HCT116 (cell line): Measurements from ENCODE around the gene AADAC. TPM values are rescaled to one million over a fixed set of nuclear protein-coding genes. Genes with fewer than 3 reads are reported as not detected.

Source experiments
- ATAC-seq: fragments of 200-7000 bp; cut with Tn5 transposase; 2 replicates; pipeline ENCODE4 v1.9.1; 2020; ENCODE audit warnings: mild to moderate bottlenecking, moderate library complexity
- BruUV-seq: library from RNA; stranded (reverse); fragments of 400-500 nt; replicated peaks from 2 replicates; lab custom pipeline; 2021; lab: Mats Ljungman, UMichigan
- CTCF ChIA-PET: fragments of 300-600 bp; sonication (Branson Sonifier 250); formaldehyde crosslinking; loops from one replicate; lab custom pipeline; 2021; ENCODE audit warnings: antibody characterized with exemption; lab: Charles Lee
- POLR2A ChIA-PET: fragments of 300-600, 350-600 bp; sonication (Branson Sonifier 250); formaldehyde crosslinking; loops from one replicate; lab custom pipeline; 2021; ENCODE audit warnings: antibody characterized with exemption; lab: Charles Lee
- RAD21 ChIA-PET, 2 experiments: fragments of 300-600 bp; sonication (Branson Sonifier 250); formaldehyde crosslinking; loops; one replicate each; lab custom pipeline; 2023; ENCODE audit warnings: low total read pairs in 2 of 2; ENCODE audit not compliant: uncharacterized antibody in 2 of 2, unreplicated experiment in 2 of 2, low non-redundant PET in 1 of 2; lab: Charles Lee
- DNase-seq: peaks from one replicate; pipeline ENCODE4 v3.0.0-alpha.2; 2010; ENCODE audit warnings: low read depth, low spot score
- H2AFZ ChIP-seq: fragments of 200-600 bp; shearing (Covaris generic), sonication (generic); 2 replicates; pipeline ENCODE4 v1.6.1; 2017; ENCODE audit warnings: low read depth, mixed run types, mixed read lengths, antibody characterized with exemption, low read length; ENCODE audit not compliant: poor library complexity, severe bottlenecking
- H3K27ac ChIP-seq: 2 replicates; pipeline ENCODE4 v1.5.1; 2012; ENCODE audit warnings: low read depth, low read length
- H3K27me3 ChIP-seq: fragments of 200-600 bp; sonication (generic); 2 replicates; pipeline ENCODE4 v1.6.1; 2016; ENCODE audit warnings: mixed run types, low read length, mixed read lengths; ENCODE audit not compliant: insufficient read depth
- H3K36me3 ChIP-seq, 2 experiments: fragments of 200-500 bp in 1 of 2; fragments of 200-600 bp in 1 of 2; sonication (Bioruptor generic) in 1 of 2; sonication (generic) in 1 of 2; 2 replicates each; pipeline versions ENCODE4 v1.5.1 to v1.6.1; 2014 to 2016; ENCODE audit warnings: low read length in 2 of 2, inconsistent platforms in 1 of 2, mixed read lengths in 1 of 2, mixed run types in 1 of 2; ENCODE audit not compliant: insufficient read depth in 2 of 2, control insufficient read depth in 1 of 2
- H3K4me1 ChIP-seq, 2 experiments: fragments of 200-600 bp in 1 of 2; sonication (generic) in 1 of 2; 2 replicates each; pipeline versions ENCODE4 v1.5.1 to v1.6.1; 2012 to 2017; ENCODE audit warnings: low read length in 2 of 2, inconsistent platforms in 1 of 2, mild to moderate bottlenecking in 1 of 2, mixed read lengths in 1 of 2, mixed run types in 1 of 2, moderate library complexity in 1 of 2; ENCODE audit not compliant: insufficient read depth in 2 of 2, control insufficient read depth in 1 of 2
- H3K4me2 ChIP-seq: fragments of 200-600 bp; sonication (generic); 2 replicates; pipeline ENCODE4 v1.6.1; 2017; ENCODE audit warnings: mixed run types, low read length, mixed read lengths
- H3K4me3 ChIP-seq, 2 experiments: fragments of 200-600 bp in 1 of 2; sonication (generic) in 1 of 2; replicated peaks in 1 of 2; 2 replicates each; pipeline ENCODE4 v1.5.1; 2011 to 2016; ENCODE audit warnings: low read length in 2 of 2, control low read depth in 1 of 2, low read depth in 1 of 2, mild to moderate bottlenecking in 1 of 2, mixed read lengths in 1 of 2, mixed run types in 1 of 2
- H3K79me2 ChIP-seq: fragments of 200-600 bp; sonication (generic); 2 replicates; pipeline ENCODE4 v1.6.1; 2017; ENCODE audit warnings: mild to moderate bottlenecking, mixed run types, low read length, moderate library complexity, mixed read lengths; ENCODE audit not compliant: insufficient read depth
- H3K9ac ChIP-seq: fragments of 200-600 bp; sonication (generic); 2 replicates; pipeline ENCODE4 v1.6.1; 2016; ENCODE audit warnings: low read length, mixed read lengths
- H3K9me2 ChIP-seq: fragments of 200-600 bp; sonication (generic), shearing (Covaris generic); 2 replicates; pipeline ENCODE4 v1.6.1; 2017; ENCODE audit warnings: mixed run types, mild to moderate bottlenecking, moderate library complexity; ENCODE audit not compliant: insufficient read depth
- H3K9me3 ChIP-seq, 2 experiments: fragments of 200-500 bp in 1 of 2; fragments of 200-600 bp in 1 of 2; sonication (Bioruptor generic) in 1 of 2; sonication (generic) in 1 of 2; 2 replicates each; pipeline ENCODE4 v1.6.1; 2014 to 2017; ENCODE audit warnings: low read length in 2 of 2, mixed read lengths in 2 of 2, inconsistent platforms in 1 of 2, low read depth in 1 of 2, mild to moderate bottlenecking in 1 of 2, mixed run types in 1 of 2, moderate library complexity in 1 of 2; ENCODE audit not compliant: control insufficient read depth in 1 of 2, insufficient read depth in 1 of 2
- H4K20me1 ChIP-seq: fragments of 200-600 bp; sonication (generic), shearing (Covaris generic); 2 replicates; pipeline ENCODE4 v1.6.1; 2017; ENCODE audit warnings: mixed run types, mild to moderate bottlenecking, moderate library complexity; ENCODE audit not compliant: insufficient read depth
- CBX3 ChIP-seq: IDR thresholded peaks from 2 replicates; pipeline ENCODE4 v1.6.1; 2012; ENCODE audit warnings: low read depth
- CEBPB ChIP-seq: IDR thresholded peaks from 2 replicates; pipeline ENCODE4 v1.6.1; 2012; ENCODE audit warnings: low read depth
- ELF1 ChIP-seq: IDR thresholded peaks from 2 replicates; pipeline ENCODE4 v1.6.1; 2012; ENCODE audit warnings: low read depth, borderline replicate concordance
- EZH2 ChIP-seq: fragments of 200-600 bp; sonication (generic); IDR thresholded peaks from 2 replicates; pipeline ENCODE4 v1.6.1; 2017; ENCODE audit warnings: antibody characterized with exemption, mixed run types
- EZH2phosphoT487 ChIP-seq: fragments of 200-600 bp; IDR thresholded peaks from 2 replicates; pipeline ENCODE4 v1.6.1; 2018; ENCODE audit warnings: antibody characterized with exemption, borderline replicate concordance
- POLR2A ChIP-seq: IDR thresholded peaks from 2 replicates; pipeline ENCODE4 v1.7.0; 2011; ENCODE audit warnings: borderline replicate concordance; ENCODE audit not compliant: insufficient read depth, insufficient read length; ENCODE audit errors: extremely low read depth
- POLR2AphosphoS5 ChIP-seq: IDR thresholded peaks from 2 replicates; pipeline ENCODE4 v1.6.1; 2011; ENCODE audit warnings: mild to moderate bottlenecking, low read depth, low read length, moderate library complexity
- SIN3A ChIP-seq: IDR thresholded peaks from 2 replicates; pipeline ENCODE4 v1.6.1; 2012; ENCODE audit warnings: low read depth
- SRF ChIP-seq: IDR thresholded peaks from 2 replicates; pipeline ENCODE4 v1.6.1; 2012; ENCODE audit warnings: low read depth
- TCF7L2 ChIP-seq: IDR thresholded peaks from 2 replicates; pipeline ENCODE4 v1.7.0; 2011; ENCODE audit warnings: borderline replicate concordance, inconsistent platforms; ENCODE audit not compliant: insufficient read depth, insufficient read length; ENCODE audit errors: extremely low read depth
- ZFX ChIP-seq: fragments of 450-650 bp; IDR thresholded peaks from 2 replicates; pipeline ENCODE4 v1.6.1; 2017
- ZNF274 ChIP-seq: fragments of 200-500 bp; sonication (Bioruptor generic); IDR thresholded peaks from 2 replicates; pipeline ENCODE4 v1.6.1; 2014; ENCODE audit warnings: mild to moderate bottlenecking, low read depth, low read length, inconsistent platforms
- intact Hi-C: fragments of 100-400 bp; cut with micrococcal nuclease; formaldehyde crosslinking; loops from 2 replicates; pipeline ENCODE4 v1.10.0; 2022
- total RNA-seq: library from RNA; stranded (reverse); gene quantifications from one replicate; pipeline ENCODE4 v1.2.1, GENCODE V29; 2021; ENCODE audit not compliant: unreplicated experiment
- TF ChIP-seq, protein P1 (sequence below): IDR thresholded peaks from 2 replicates; pipeline ENCODE4 v1.6.1; 2012; ENCODE audit warnings: low read depth
- TF ChIP-seq, protein P2 (sequence below): IDR thresholded peaks from 2 replicates; pipeline ENCODE4 v1.6.1; 2011; ENCODE audit warnings: mild to moderate bottlenecking, low read length, moderate library complexity; ENCODE audit not compliant: insufficient replicate concordance; ENCODE audit errors: extremely low read depth
- TF ChIP-seq, protein P3 (sequence below): IDR thresholded peaks from 2 replicates; pipeline ENCODE4 v1.6.1; 2012
- TF ChIP-seq, protein P4 (sequence below): IDR thresholded peaks from 2 replicates; pipeline ENCODE4 v1.6.1; 2012
- TF ChIP-seq, protein P5 (sequence below), 3 experiments: fragments of 200-600 bp in 1 of 3; sonication (generic) in 1 of 3; IDR thresholded peaks in 2 of 3; conservative IDR thresholded peaks in 1 of 3; 2 replicates each; pipeline ENCODE4 v1.5.1; 2012 to 2017; ENCODE audit warnings: low read depth in 2 of 3, low read length in 2 of 3, antibody characterized with exemption in 1 of 3, borderline replicate concordance in 1 of 3, control low read depth in 1 of 3, mild to moderate bottlenecking in 1 of 3, mixed read lengths in 1 of 3, mixed run types in 1 of 3, moderate library complexity in 1 of 3; ENCODE audit not compliant: insufficient read depth in 1 of 3

Gene AADAC
- total RNA-seq, 1 experiment from 2014 or later, result 3.8 TPM

DNA sequence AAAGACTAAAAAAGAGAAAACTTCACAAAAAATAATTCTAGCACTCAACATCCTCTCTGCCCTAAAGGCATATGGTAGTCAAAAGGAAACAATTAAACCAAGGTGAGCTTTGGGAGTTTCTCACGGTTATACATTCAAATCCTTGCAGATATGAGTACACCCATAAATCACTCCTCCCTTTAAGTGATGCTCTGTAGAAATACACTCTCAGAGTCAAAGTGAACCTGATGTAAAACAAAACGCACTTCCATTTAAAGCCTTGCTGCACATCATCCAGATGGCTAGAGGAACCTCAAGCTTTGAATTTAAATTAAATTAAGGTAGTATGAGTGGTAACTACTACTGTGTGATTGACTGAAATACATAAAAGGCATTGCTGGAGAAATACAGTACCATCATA lies 36.0 kb upstream of the AADAC start:
- Histone ChIP-seq H3K9ac (no peak overlapping the region), H2AFZ (no peak overlapping the region), H3K9me3 (no peaks in the 10 kb centered on the region), H3K79me2 (peaks cover 15% of the 10 kb centered on the region; the same call in 1 of the 2 replicates), H3K4me3 (no peak overlapping the region), H4K20me1 (no peaks in the 10 kb centered on the region), H3K36me3 (no peaks in the 10 kb centered on the region), H3K9me2 (no peaks in the 10 kb centered on the region; the same call in 1 of the 2 replicates), H3K27ac (no peak overlapping the region), H3K4me2 (no peak overlapping the region), H3K4me1 (no peaks in the 10 kb centered on the region), H3K27me3 (no peaks in the 10 kb centered on the region)
- ChIA-PET RAD21 (no interaction called here), POLR2A (no interaction called here), CTCF (interaction anchor here (1.0 kb wide), 1 partner anchor 338 kb away, joined by 3 read pairs; no protein-coding TSS in a partner anchor)
- no TSS peak for BruUV-seq
- TF ChIP-seq, protein P1, sequence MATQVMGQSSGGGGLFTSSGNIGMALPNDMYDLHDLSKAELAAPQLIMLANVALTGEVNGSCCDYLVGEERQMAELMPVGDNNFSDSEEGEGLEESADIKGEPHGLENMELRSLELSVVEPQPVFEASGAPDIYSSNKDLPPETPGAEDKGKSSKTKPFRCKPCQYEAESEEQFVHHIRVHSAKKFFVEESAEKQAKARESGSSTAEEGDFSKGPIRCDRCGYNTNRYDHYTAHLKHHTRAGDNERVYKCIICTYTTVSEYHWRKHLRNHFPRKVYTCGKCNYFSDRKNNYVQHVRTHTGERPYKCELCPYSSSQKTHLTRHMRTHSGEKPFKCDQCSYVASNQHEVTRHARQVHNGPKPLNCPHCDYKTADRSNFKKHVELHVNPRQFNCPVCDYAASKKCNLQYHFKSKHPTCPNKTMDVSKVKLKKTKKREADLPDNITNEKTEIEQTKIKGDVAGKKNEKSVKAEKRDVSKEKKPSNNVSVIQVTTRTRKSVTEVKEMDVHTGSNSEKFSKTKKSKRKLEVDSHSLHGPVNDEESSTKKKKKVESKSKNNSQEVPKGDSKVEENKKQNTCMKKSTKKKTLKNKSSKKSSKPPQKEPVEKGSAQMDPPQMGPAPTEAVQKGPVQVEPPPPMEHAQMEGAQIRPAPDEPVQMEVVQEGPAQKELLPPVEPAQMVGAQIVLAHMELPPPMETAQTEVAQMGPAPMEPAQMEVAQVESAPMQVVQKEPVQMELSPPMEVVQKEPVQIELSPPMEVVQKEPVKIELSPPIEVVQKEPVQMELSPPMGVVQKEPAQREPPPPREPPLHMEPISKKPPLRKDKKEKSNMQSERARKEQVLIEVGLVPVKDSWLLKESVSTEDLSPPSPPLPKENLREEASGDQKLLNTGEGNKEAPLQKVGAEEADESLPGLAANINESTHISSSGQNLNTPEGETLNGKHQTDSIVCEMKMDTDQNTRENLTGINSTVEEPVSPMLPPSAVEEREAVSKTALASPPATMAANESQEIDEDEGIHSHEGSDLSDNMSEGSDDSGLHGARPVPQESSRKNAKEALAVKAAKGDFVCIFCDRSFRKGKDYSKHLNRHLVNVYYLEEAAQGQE, result no peak
- no peak for TF ChIP-seq TCF7L2
- TF ChIP-seq, protein P2, sequence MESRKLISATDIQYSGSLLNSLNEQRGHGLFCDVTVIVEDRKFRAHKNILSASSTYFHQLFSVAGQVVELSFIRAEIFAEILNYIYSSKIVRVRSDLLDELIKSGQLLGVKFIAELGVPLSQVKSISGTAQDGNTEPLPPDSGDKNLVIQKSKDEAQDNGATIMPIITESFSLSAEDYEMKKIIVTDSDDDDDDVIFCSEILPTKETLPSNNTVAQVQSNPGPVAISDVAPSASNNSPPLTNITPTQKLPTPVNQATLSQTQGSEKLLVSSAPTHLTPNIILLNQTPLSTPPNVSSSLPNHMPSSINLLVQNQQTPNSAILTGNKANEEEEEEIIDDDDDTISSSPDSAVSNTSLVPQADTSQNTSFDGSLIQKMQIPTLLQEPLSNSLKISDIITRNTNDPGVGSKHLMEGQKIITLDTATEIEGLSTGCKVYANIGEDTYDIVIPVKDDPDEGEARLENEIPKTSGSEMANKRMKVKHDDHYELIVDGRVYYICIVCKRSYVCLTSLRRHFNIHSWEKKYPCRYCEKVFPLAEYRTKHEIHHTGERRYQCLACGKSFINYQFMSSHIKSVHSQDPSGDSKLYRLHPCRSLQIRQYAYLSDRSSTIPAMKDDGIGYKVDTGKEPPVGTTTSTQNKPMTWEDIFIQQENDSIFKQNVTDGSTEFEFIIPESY, result no peak
- no peak for TF ChIP-seq EZH2phosphoT487
- no peak for TF ChIP-seq ELF1
- TF ChIP-seq CEBPB, result no peak
- no peak for TF ChIP-seq SRF
- TF ChIP-seq, protein P3, sequence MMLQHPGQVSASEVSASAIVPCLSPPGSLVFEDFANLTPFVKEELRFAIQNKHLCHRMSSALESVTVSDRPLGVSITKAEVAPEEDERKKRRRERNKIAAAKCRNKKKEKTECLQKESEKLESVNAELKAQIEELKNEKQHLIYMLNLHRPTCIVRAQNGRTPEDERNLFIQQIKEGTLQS, result no peak
- TF ChIP-seq ZFX, result no peak
- no peak for TF ChIP-seq CBX3
- no peak for TF ChIP-seq POLR2A
- TF ChIP-seq, protein P4, sequence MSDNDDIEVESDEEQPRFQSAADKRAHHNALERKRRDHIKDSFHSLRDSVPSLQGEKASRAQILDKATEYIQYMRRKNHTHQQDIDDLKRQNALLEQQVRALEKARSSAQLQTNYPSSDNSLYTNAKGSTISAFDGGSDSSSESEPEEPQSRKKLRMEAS, result no peak
- no peak for TF ChIP-seq EZH2
- TF ChIP-seq, protein P5, sequence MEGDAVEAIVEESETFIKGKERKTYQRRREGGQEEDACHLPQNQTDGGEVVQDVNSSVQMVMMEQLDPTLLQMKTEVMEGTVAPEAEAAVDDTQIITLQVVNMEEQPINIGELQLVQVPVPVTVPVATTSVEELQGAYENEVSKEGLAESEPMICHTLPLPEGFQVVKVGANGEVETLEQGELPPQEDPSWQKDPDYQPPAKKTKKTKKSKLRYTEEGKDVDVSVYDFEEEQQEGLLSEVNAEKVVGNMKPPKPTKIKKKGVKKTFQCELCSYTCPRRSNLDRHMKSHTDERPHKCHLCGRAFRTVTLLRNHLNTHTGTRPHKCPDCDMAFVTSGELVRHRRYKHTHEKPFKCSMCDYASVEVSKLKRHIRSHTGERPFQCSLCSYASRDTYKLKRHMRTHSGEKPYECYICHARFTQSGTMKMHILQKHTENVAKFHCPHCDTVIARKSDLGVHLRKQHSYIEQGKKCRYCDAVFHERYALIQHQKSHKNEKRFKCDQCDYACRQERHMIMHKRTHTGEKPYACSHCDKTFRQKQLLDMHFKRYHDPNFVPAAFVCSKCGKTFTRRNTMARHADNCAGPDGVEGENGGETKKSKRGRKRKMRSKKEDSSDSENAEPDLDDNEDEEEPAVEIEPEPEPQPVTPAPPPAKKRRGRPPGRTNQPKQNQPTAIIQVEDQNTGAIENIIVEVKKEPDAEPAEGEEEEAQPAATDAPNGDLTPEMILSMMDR (IDR thresholded peaks at IDR 0.05 in 2 of 3, conservative IDR thresholded peaks at IDR 0.05 in 1 of 3; ENCODE audit: borderline replicate concordance in 1 of 3, insufficient read depth in 1 of 3, low read depth in 2 of 3, low read length in 2 of 3), result no peak
- TF ChIP-seq ZNF274, result no peak
- TF ChIP-seq SIN3A, result no peak
- TF ChIP-seq POLR2AphosphoS5, result no peak
- intact Hi-C loops, result no loop called here
- DNase-seq, result no peak
- ATAC-seq, result no peak
